ENCODE measurements around the gene ACADL. TPM values are rescaled to one million over a fixed set of nuclear protein-coding genes. Genes with fewer than 3 reads are reported as not detected.
A peak's percentile ranks its signal among the peaks of the same experiment; 100 is the strongest.

Gene ACADL
- total and polyA plus RNA-seq, 2 of the 8 experiments (the other 6 are each of a cell fraction or from before 2014, with no cell fraction given), result 0.11 to 0.34 TPM

DNA sequence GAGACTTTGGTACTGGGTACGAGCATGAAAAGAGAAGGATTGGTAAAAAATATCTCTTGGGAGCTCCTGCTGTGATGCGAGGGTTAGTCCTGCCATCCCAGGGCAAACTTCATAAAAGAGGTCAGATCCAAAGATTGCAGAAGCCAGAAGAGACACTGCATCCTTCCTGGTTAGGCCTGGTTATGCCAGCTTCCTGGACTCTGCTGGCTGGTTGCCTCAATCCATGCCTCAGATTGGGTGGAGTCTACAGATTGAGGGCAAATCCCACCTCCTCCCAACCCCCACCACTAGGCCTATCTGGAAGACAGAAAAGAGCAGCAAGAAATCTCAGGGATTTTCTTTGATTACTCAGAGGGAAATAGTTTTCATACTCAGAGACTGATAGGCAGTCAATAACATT lies 5.3 kb upstream of the ACADL start:
- no peak overlapping the region for H3K4me2 ChIP-seq (ENCODE audit: insufficient read depth in 1 of 2, low read depth in 2 of 2, low read length in 2 of 2)
- H3K36me3 ChIP-seq (ENCODE audit: control insufficient read depth in 2 of 4, insufficient read depth in 4 of 4, low read length in 3 of 4), result no peaks in the 10 kb centered on the region
- WGBS, 2 experiments (ENCODE audit: extremely low coverage in 1 of 2, insufficient coverage in 1 of 2, insufficient read length in 1 of 2, insufficient replicate concordance in 2 of 2, low coverage in 1 of 2, low lambda C conversion rate in 2 of 2, missing lambda C conversion rate in 1 of 2), result 74% methylated on average over 2 of the region's 2 CpGs; no CpG with 5 or more reads in 1 of the 2 experiments
- no peak overlapping the region for H2BK120ac ChIP-seq (replicated peaks; ENCODE audit: low read depth, low read length)
- no peak overlapping the region for H3K18ac ChIP-seq (ENCODE audit: extremely low read depth, low read length)
- H4K8ac ChIP-seq (ENCODE audit: extremely low read depth, insufficient read depth, low read length), result no peak overlapping the region
- H3K4ac ChIP-seq (replicated peaks; ENCODE audit: insufficient read length, low read depth, low read length), result no peak overlapping the region
- H4K5ac ChIP-seq (ENCODE audit: insufficient read length, low read depth, low read length), result no peak overlapping the region
- no peak overlapping the region for H3K56ac ChIP-seq (replicated peaks; ENCODE audit: insufficient read length, low read depth, low read length)
- H3K23me2 ChIP-seq (ENCODE audit: low read depth, low read length), result peaks cover under 1% of the 10 kb centered on the region; the same call in 1 of the 2 replicates
- no peak overlapping the region for H2AK5ac ChIP-seq (ENCODE audit: low read depth, low read length)
- FAIRE-seq (no peak), DNase-seq (ENCODE audit: low read depth in 1 of 2, low spot score in 2 of 2) (no peak)
- H3K9ac ChIP-seq (replicated peaks in 1 of 4; ENCODE audit: extremely low read depth in 1 of 4, low read depth in 3 of 4, low read length in 3 of 4), result no peak overlapping the region
- H3K23ac ChIP-seq (ENCODE audit: insufficient read length), result no peak overlapping the region
- no peak overlapping the region for H2BK5ac ChIP-seq (ENCODE audit: low read depth, low read length)
- H3K27me3 ChIP-seq (replicated peaks in 1 of 4; ENCODE audit: control insufficient read depth in 3 of 4, extremely low read depth in 1 of 4, insufficient read depth in 3 of 4, low read length in 3 of 4), result peaks cover 0 to 9% (median 5%) of the 10 kb centered on the region in 4 experiments; a peak in 6 of 7 replicates
- H4K20me1 ChIP-seq (replicated peaks in 1 of 2; ENCODE audit: control insufficient read depth in 1 of 2, insufficient read depth in 2 of 2, low read length in 2 of 2), result no peaks in the 10 kb centered on the region
- H4K91ac ChIP-seq (replicated peaks; ENCODE audit: insufficient read length, low read length), result no peak overlapping the region
- no peak overlapping the region for H2BK12ac ChIP-seq (ENCODE audit: low read depth, low read length)
- ChIA-PET POLR2A (ENCODE audit: partially characterized antibody) (no interaction called here), CTCF (ENCODE audit: partially characterized antibody) (interaction anchor here (0.7 to 1.1 kb wide), 2 partner anchors 20 to 158 kb away, joined by 3 to 4 read pairs; no protein-coding TSS in a partner anchor)
- H2BK20ac ChIP-seq (ENCODE audit: low read length), result no peak overlapping the region
- no peak overlapping the region for H3K4me3 ChIP-seq (ENCODE audit: extremely low read depth in 1 of 4, insufficient read depth in 2 of 4, low read depth in 3 of 4, low read length in 4 of 4)
- H3K27ac ChIP-seq (ENCODE audit: low read depth, low read length), result no peak overlapping the region
- H3K4me1 ChIP-seq (replicated peaks in 1 of 4; ENCODE audit: control insufficient read depth in 3 of 4, insufficient read depth in 4 of 4, low read length in 3 of 4), result peaks cover 0 to 3% (median 0%) of the 10 kb centered on the region in 4 experiments; a peak in 2 of 7 replicates
- peak overlapping the region; percentile 67; the same call in 1 of the 2 replicates for H2AFZ ChIP-seq (ENCODE audit: low read length)
- no peaks in the 10 kb centered on the region for H3K79me2 ChIP-seq (ENCODE audit: control insufficient read depth in 1 of 2, insufficient read depth in 2 of 2, low read length in 2 of 2)
- no peak overlapping the region for H2BK15ac ChIP-seq (ENCODE audit: low read length)
- H3K9me3 ChIP-seq (ENCODE audit: insufficient read depth in 2 of 2, low read depth in 1 of 2, low read length in 1 of 2), result no peaks in the 10 kb centered on the region
- H3K79me1 ChIP-seq (ENCODE audit: low read depth, low read length), result no peaks in the 10 kb centered on the region
- no peak overlapping the region for H3K14ac ChIP-seq (ENCODE audit: insufficient read length)
- TF ChIP-seq KDM1A (IDR thresholded peaks at IDR 0.05; ENCODE audit: borderline replicate concordance, low read length) (no peak), SRF (IDR thresholded peaks at IDR 0.05; ENCODE audit: low read depth, low read length) (no peak), SP4 (IDR thresholded peaks at IDR 0.05; ENCODE audit: low read length) (no peak), FOSL1 (IDR thresholded peaks at IDR 0.05; ENCODE audit: insufficient read depth, low read depth, low read length) (no peak), POLR2AphosphoS5 (IDR thresholded peaks at IDR 0.05; ENCODE audit: low read depth, low read length) (no peak), CEBPB (IDR thresholded peaks at IDR 0.05; ENCODE audit: low read depth, low read length) (no peak), TBP (IDR thresholded peaks at IDR 0.05; ENCODE audit: low read depth, low read length) (no peak)
- TF ChIP-seq, protein P1, sequence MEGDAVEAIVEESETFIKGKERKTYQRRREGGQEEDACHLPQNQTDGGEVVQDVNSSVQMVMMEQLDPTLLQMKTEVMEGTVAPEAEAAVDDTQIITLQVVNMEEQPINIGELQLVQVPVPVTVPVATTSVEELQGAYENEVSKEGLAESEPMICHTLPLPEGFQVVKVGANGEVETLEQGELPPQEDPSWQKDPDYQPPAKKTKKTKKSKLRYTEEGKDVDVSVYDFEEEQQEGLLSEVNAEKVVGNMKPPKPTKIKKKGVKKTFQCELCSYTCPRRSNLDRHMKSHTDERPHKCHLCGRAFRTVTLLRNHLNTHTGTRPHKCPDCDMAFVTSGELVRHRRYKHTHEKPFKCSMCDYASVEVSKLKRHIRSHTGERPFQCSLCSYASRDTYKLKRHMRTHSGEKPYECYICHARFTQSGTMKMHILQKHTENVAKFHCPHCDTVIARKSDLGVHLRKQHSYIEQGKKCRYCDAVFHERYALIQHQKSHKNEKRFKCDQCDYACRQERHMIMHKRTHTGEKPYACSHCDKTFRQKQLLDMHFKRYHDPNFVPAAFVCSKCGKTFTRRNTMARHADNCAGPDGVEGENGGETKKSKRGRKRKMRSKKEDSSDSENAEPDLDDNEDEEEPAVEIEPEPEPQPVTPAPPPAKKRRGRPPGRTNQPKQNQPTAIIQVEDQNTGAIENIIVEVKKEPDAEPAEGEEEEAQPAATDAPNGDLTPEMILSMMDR (IDR thresholded peaks at IDR 0.05; ENCODE audit: control extremely low read depth in 1 of 3, insufficient read depth in 1 of 3, low read depth in 1 of 3, low read length in 3 of 3), result no peak
- TF ChIP-seq, protein P2, sequence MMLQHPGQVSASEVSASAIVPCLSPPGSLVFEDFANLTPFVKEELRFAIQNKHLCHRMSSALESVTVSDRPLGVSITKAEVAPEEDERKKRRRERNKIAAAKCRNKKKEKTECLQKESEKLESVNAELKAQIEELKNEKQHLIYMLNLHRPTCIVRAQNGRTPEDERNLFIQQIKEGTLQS (IDR thresholded peaks at IDR 0.05; ENCODE audit: insufficient read depth, low read depth, low read length), result no peak

Data from H1 (cell line).